Mesothelial cell of epicardium (in vitro differentiated cells): Measurements from ENCODE around the gene CCR9. TPM values are rescaled to one million over a fixed set of nuclear protein-coding genes. Genes with fewer than 3 reads are reported as not detected.
A peak's percentile ranks its signal among the peaks of the same experiment; 100 is the strongest.

Source experiments
- DNase-seq, 2 experiments: peaks; one replicate each; pipeline ENCODE4 v3.0.0; 2021; ENCODE audit warnings: low spot score in 2 of 2; ENCODE audit not compliant: unreplicated experiment in 2 of 2
- H3K27ac Mint-ChIP-seq: 2 replicates; pipeline ENCODE4 v1.8.0; 2021; ENCODE audit warnings: mixed read lengths
- H3K27me3 Mint-ChIP-seq: 2 replicates; pipeline ENCODE4 v1.8.0; 2021; ENCODE audit warnings: low read depth, mixed read lengths
- H3K36me3 Mint-ChIP-seq: 2 replicates; pipeline ENCODE4 v1.8.0; 2021; ENCODE audit warnings: mixed read lengths
- H3K4me1 Mint-ChIP-seq: 2 replicates; pipeline ENCODE4 v1.8.0; 2021; ENCODE audit warnings: mixed read lengths
- H3K4me3 Mint-ChIP-seq: 2 replicates; pipeline ENCODE4 v1.8.0; 2021; ENCODE audit warnings: mild to moderate bottlenecking, moderate library complexity, mixed read lengths
- H3K9me3 Mint-ChIP-seq: 2 replicates; pipeline ENCODE4 v1.8.0; 2021; ENCODE audit warnings: mixed read lengths
- total RNA-seq: library from RNA; stranded (reverse); gene quantifications from 3 replicates; pipeline ENCODE4 v1.2.1, GENCODE V29; 2021
- TF ChIP-seq, protein P1 (sequence below): fragments of 200-600 bp; sonication (generic); IDR thresholded peaks from one replicate; pipeline ENCODE4 v1.5.0; 2021; ENCODE audit warnings: antibody characterized with exemption; ENCODE audit not compliant: unreplicated experiment

The CCR9 gene
- total RNA-seq, 1 donor from 2014 or later: not detected

DNA sequence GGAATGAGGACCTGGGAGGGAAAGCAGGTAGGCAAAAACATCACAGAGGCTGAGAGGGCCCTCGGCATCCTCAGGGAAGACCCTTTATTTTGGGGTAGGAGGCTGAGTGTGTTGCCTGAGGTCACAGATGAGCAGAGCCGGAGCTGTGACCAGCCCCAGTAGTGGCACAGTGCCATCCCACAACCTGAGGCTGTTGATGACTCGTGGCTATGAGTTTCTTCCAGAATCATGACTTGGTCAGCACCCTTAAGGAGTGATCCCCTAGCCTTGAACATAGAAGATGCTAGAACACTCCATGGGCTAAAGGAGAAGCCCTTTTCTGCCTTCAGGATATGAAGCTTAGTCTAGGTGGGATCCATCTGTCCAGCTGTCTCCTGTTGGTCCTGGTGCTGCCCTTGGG lies 37.4 kb downstream of the CCR9 start:
- no peaks in the 10 kb centered on the region for H3K27me3 Mint-ChIP-seq
- peaks cover 42% of the 10 kb centered on the region for H3K36me3 Mint-ChIP-seq
- H3K4me3 Mint-ChIP-seq: no peak overlapping the region
- TF ChIP-seq, protein P1, sequence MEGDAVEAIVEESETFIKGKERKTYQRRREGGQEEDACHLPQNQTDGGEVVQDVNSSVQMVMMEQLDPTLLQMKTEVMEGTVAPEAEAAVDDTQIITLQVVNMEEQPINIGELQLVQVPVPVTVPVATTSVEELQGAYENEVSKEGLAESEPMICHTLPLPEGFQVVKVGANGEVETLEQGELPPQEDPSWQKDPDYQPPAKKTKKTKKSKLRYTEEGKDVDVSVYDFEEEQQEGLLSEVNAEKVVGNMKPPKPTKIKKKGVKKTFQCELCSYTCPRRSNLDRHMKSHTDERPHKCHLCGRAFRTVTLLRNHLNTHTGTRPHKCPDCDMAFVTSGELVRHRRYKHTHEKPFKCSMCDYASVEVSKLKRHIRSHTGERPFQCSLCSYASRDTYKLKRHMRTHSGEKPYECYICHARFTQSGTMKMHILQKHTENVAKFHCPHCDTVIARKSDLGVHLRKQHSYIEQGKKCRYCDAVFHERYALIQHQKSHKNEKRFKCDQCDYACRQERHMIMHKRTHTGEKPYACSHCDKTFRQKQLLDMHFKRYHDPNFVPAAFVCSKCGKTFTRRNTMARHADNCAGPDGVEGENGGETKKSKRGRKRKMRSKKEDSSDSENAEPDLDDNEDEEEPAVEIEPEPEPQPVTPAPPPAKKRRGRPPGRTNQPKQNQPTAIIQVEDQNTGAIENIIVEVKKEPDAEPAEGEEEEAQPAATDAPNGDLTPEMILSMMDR: no peak
- H3K9me3 Mint-ChIP-seq: no peaks in the 10 kb centered on the region
- H3K4me1 Mint-ChIP-seq: no peaks in the 10 kb centered on the region
- DNase-seq: no peak
- H3K27ac Mint-ChIP-seq: no peak overlapping the region

DNA sequence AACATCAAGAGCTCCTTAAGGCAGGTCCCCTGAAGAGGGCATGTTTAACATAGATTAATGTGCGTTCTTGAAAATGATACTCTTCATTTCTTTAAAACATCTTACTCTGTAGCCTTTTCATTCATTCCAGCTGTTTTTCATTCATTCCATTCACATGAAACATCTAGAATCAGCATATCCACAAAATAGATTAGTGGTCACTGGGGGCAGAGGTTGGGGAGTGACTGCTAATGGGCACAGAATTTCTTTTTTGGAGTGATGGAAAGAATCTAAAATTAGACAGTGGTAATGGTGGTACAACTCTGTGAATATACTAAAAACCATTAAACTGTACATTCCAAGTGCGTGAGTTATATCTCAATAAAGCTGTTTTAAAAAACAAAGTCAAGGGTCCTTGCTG lies 41.5 kb downstream of the CCR9 start:
- Mint-ChIP-seq H3K27ac (no peak overlapping the region), H3K27me3 (no peaks in the 10 kb centered on the region), H3K4me3 (no peak overlapping the region), H3K4me1 (no peaks in the 10 kb centered on the region), H3K9me3 (no peaks in the 10 kb centered on the region), H3K36me3 (peaks cover 46% of the 10 kb centered on the region)
- TF ChIP-seq, protein P1: no peak
- DNase-seq: no peak

DNA sequence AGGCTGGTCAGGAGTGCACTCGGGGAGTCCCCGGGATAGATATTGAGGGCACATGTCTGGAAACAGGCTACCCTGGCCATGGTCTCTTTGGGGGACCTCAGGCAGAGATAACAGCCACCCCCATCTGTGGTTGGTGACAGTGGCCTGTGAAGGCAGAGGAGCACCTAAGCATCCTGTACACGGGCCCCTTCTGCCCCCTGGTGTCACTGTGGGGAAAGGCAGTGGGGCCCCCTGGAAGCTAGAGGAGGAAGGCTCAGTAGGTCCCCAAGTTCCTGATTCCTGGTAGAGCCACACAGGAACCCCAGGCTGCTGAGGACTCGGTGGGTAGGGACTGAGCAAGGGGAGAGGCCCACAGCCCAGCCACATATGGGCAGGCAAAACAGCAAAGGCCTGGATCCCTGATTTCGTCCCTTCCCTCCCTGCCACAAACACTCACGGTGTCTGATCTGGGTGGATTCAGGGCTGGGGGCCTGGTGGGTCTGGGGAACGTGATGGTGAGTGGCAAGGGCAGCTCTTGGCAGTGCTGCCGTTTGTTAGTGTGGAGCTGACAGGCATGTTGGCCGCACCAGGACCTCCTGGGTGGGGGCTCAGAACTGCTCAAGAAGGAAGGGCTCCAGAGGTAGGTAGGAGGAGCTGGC lies 42.8 kb downstream of the CCR9 start:
- TF ChIP-seq, protein P1: peak; percentile 57
- DNase-seq: peak in 1 of 2 experiments; percentile 55
- Mint-ChIP-seq H3K27ac (no peak overlapping the region), H3K9me3 (no peaks in the 10 kb centered on the region), H3K4me1 (no peaks in the 10 kb centered on the region), H3K27me3 (no peaks in the 10 kb centered on the region), H3K4me3 (no peak overlapping the region), H3K36me3 (peaks cover 42% of the 10 kb centered on the region)

DNA sequence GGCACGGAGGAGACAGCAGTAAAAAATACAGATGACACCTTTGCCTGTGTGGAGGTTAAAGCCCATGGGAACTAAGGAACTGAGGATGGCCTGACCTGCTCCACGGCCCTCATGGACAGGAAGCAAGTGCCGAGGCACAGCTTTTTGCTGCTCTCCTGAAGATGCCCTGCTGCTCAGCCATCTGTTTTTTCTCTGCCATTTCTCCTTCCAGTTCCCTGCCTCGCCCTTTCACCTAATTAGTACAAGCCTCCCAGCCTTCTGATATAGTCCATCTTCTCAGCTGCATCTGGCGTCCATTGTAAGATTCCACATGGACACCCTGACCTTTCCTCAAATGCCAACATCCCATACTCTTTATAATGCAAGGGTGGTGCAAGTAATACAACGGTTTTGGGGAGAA lies 45.2 kb downstream of the CCR9 start:
- Mint-ChIP-seq H3K27me3 (no peaks in the 10 kb centered on the region), H3K4me1 (no peaks in the 10 kb centered on the region), H3K4me3 (no peak overlapping the region), H3K9me3 (peaks cover 7% of the 10 kb centered on the region), H3K27ac (no peak overlapping the region), H3K36me3 (peaks cover 48% of the 10 kb centered on the region)
- TF ChIP-seq, protein P1: no peak
- DNase-seq: no peak

DNA sequence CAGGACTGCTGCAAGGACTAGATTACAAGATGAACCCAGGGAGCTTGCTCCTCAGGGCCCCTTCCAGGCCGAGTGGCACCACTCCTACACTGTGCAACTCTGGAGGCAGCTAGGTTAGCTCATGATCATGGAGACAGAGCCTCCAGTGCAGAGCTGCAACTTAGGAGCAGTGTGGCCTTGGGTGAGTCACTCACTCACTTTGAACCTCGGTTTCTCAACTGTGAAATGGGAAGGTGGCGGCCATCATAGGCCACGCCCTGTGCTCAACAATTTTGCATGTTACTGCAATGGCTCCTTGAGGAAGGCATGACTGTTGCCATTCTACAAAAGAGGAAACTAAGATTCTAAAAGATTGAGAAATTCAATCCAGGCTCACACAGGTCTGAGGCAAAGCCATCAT lies 45.8 kb downstream of the CCR9 start:
- Mint-ChIP-seq H3K27ac (no peak overlapping the region), H3K9me3 (peaks cover 7% of the 10 kb centered on the region), H3K36me3 (peaks cover 45% of the 10 kb centered on the region), H3K27me3 (no peaks in the 10 kb centered on the region), H3K4me3 (no peak overlapping the region), H3K4me1 (no peaks in the 10 kb centered on the region)
- DNase-seq: no peak
- TF ChIP-seq, protein P1: no peak

DNA sequence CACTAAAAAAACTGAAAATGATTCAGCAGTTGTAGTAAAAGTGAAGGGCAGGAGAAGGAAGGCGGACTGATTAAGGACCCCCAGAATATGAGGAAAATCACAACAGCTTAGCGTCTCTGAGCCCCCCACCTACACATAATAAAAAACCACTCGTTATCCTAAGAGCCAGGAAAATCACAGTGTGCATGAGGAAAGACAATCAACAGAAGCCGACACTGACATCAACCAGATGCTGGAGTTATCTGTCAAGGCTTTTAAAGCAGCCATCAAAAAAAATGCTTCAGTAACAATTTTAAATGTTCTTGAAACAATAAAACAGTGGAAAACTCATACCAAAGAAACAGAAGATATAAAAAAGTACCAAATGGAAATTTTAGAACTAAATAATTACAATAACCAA lies 47.2 kb downstream of the CCR9 start:
- H3K4me3 Mint-ChIP-seq: no peak overlapping the region
- H3K36me3 Mint-ChIP-seq: peaks cover 35% of the 10 kb centered on the region
- DNase-seq: no peak
- no peak overlapping the region for H3K27ac Mint-ChIP-seq
- TF ChIP-seq, protein P1: no peak
- H3K27me3 Mint-ChIP-seq: no peaks in the 10 kb centered on the region
- no peaks in the 10 kb centered on the region for H3K4me1 Mint-ChIP-seq
- H3K9me3 Mint-ChIP-seq: peaks cover 7% of the 10 kb centered on the region
